OCI-M1 (cell line): ENCODE results near the gene PRAMEF18.
"Not testable (repeated sequence)": the region's sequence is repeated elsewhere in the genome, so short reads cannot be mapped to it uniquely, and the experiment has no call there.

Experiments
- DNase-seq: peaks from one replicate; lab custom pipeline; 2025; lab: John Stamatoyannopoulos, UW

Gene PRAMEF18

GRCh38 chr1:13201309-13201708, 24.6 kb downstream of the PRAMEF18 start, which contains the start of gene PRAMEF13:
Gene PRAMEF13, minus strand, starts transcription at chr1:13201409. Its CDS starts 1,820 bp downstream, at chr1:13199589.
- not testable (repeated sequence) for DNase-seq
